DOHH2 (cell line): Measurements from ENCODE around the gene SIPA1.

Source experiments
- H3F3A ChIP-seq: fragments of 200-600 bp; sonication (generic), shearing (Covaris generic); 2 replicates; pipeline ENCODE4 v1.6.0; 2016; ENCODE audit warnings: antibody characterized with exemption, mild to moderate bottlenecking; ENCODE audit not compliant: control insufficient read depth, insufficient read depth
- H3K27ac ChIP-seq: fragments of 200-600 bp; sonication (generic); 2 replicates; pipeline ENCODE4 v1.5.1; 2014; ENCODE audit warnings: low read depth, mild to moderate bottlenecking, low read length, moderate library complexity
- H3K27me3 ChIP-seq: fragments of 200-600 bp; sonication (generic); 2 replicates; pipeline ENCODE4 v1.6.1; 2014; ENCODE audit warnings: mild to moderate bottlenecking, low read length, mixed read lengths; ENCODE audit not compliant: control insufficient read depth
- H3K36me3 ChIP-seq: fragments of 200-600 bp; sonication (generic); 2 replicates; pipeline ENCODE4 v1.6.1; 2014; ENCODE audit warnings: mild to moderate bottlenecking, low read length, moderate library complexity, mixed read lengths; ENCODE audit not compliant: control insufficient read depth
- H3K4me1 ChIP-seq: fragments of 200-600 bp; sonication (generic); 2 replicates; pipeline ENCODE4 v1.6.1; 2014; ENCODE audit warnings: mild to moderate bottlenecking, low read length, mixed read lengths; ENCODE audit not compliant: control insufficient read depth
- H3K4me2 ChIP-seq: fragments of 200-600 bp; sonication (generic); 2 replicates; pipeline ENCODE4 v1.6.0; 2014; ENCODE audit warnings: mild to moderate bottlenecking, low read length, moderate library complexity
- H3K4me3 ChIP-seq: fragments of 200-600 bp; sonication (generic); 2 replicates; pipeline ENCODE4 v1.5.1; 2014; ENCODE audit warnings: mild to moderate bottlenecking, low read length, mixed read lengths
- H3K79me2 ChIP-seq: fragments of 200-600 bp; sonication (generic); 2 replicates; pipeline ENCODE4 v1.6.1; 2014; ENCODE audit warnings: mild to moderate bottlenecking, low read length, mixed read lengths; ENCODE audit not compliant: control insufficient read depth
- H3K9me2 ChIP-seq: fragments of 200-600 bp; sonication (generic); replicated peaks from 2 replicates; pipeline ENCODE4 v1.6.1; 2014; ENCODE audit warnings: mild to moderate bottlenecking, low read length, mixed read lengths; ENCODE audit not compliant: control insufficient read depth
- H3K9me3 ChIP-seq: fragments of 200-600 bp; sonication (generic); 2 replicates; pipeline ENCODE4 v1.6.1; 2014; ENCODE audit warnings: antibody characterized with exemption, low read length, mixed read lengths; ENCODE audit not compliant: control insufficient read depth, insufficient read depth
- H4K20me1 ChIP-seq: fragments of 200-600 bp; sonication (generic); 2 replicates; pipeline ENCODE4 v1.6.0; 2014; ENCODE audit warnings: low read depth, mild to moderate bottlenecking, antibody characterized with exemption, low read length, moderate library complexity; ENCODE audit not compliant: control insufficient read depth, insufficient read depth
- EZH2phosphoT487 ChIP-seq: fragments of 200-600 bp; sonication (generic); IDR thresholded peaks from 2 replicates; pipeline ENCODE4 v1.6.1; 2017; ENCODE audit warnings: borderline replicate concordance, mild to moderate bottlenecking, antibody characterized with exemption, low read length, moderate library complexity, mixed read lengths
- TF ChIP-seq, protein P1 (sequence below): fragments of 200-600 bp; sonication (generic); IDR thresholded peaks from one replicate; pipeline ENCODE4 v1.5.1; 2014; ENCODE audit warnings: antibody characterized with exemption, mild to moderate bottlenecking, low read depth, low read length; ENCODE audit not compliant: poor library complexity, severe bottlenecking

SIPA1 gene

DNA sequence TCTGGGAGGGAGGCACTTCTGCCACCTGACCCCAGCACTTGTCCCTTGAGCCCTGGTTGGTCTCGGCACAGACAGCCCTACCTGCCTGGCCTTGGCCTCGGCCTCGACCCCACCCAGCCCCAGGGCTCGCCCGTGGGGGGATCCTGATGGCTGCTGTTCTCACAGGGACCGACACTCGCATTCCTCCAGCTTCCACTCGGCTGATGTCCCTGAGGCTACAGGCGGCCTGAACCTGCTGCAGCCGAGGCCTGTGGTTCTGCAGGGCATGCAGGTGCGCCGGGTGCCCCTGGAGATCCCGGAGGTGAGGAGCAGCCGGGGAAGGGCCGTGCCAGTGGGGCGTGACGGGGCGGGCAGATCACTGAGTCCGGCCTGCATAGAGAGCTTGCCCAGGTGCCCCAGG, 17.2 kb upstream of the SIPA1 start:
- H3K4me2 ChIP-seq = no peak overlapping the region
- no peaks in the 10 kb centered on the region for H3K9me3 ChIP-seq
- H3K27ac ChIP-seq = no peak overlapping the region
- no peak overlapping the region for H3K4me3 ChIP-seq
- no peaks in the 10 kb centered on the region for H3K27me3 ChIP-seq
- TF ChIP-seq, protein P1, sequence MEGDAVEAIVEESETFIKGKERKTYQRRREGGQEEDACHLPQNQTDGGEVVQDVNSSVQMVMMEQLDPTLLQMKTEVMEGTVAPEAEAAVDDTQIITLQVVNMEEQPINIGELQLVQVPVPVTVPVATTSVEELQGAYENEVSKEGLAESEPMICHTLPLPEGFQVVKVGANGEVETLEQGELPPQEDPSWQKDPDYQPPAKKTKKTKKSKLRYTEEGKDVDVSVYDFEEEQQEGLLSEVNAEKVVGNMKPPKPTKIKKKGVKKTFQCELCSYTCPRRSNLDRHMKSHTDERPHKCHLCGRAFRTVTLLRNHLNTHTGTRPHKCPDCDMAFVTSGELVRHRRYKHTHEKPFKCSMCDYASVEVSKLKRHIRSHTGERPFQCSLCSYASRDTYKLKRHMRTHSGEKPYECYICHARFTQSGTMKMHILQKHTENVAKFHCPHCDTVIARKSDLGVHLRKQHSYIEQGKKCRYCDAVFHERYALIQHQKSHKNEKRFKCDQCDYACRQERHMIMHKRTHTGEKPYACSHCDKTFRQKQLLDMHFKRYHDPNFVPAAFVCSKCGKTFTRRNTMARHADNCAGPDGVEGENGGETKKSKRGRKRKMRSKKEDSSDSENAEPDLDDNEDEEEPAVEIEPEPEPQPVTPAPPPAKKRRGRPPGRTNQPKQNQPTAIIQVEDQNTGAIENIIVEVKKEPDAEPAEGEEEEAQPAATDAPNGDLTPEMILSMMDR = no peak
- TF ChIP-seq EZH2phosphoT487 = no peak
- peaks cover 91% of the 10 kb centered on the region for H3K36me3 ChIP-seq
- peaks cover 14% of the 10 kb centered on the region; the same call in 1 of the 2 replicates for H4K20me1 ChIP-seq
- H3F3A ChIP-seq = no peaks in the 10 kb centered on the region
- H3K79me2 ChIP-seq = peaks cover 38% of the 10 kb centered on the region
- no peaks in the 10 kb centered on the region for H3K9me2 ChIP-seq
- H3K4me1 ChIP-seq = peaks cover 22% of the 10 kb centered on the region

DNA sequence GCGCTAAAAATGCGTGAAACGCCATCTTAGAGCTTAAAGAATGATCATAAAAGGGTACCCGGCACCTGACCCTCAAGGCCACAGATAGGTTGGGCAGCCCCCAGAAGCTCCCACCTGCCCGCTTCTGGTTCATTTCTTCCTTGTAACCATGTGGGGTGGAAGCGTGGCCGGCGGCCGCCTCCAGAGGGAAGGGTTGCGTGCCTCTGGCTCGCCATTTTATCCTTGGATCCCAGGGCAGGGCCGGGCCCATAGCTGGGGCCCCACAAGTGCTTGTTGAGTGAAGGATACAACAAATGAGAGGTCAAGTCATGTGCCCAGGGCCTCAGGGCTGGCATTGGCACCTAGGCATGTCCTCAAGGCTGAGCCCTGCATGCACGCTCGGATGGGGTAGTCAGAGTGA, 16.4 kb upstream of the SIPA1 start:
- Histone ChIP-seq H3K4me2 (no peak overlapping the region), H3K4me3 (no peak overlapping the region), H3K9me3 (no peaks in the 10 kb centered on the region), H3K27me3 (no peaks in the 10 kb centered on the region), H3K27ac (no peak overlapping the region), H3K9me2 (no peaks in the 10 kb centered on the region), H3K4me1 (peaks cover 20% of the 10 kb centered on the region), H3K36me3 (peaks cover 93% of the 10 kb centered on the region), H4K20me1 (peaks cover 10% of the 10 kb centered on the region; the same call in 1 of the 2 replicates), H3K79me2 (peaks cover 30% of the 10 kb centered on the region), H3F3A (no peaks in the 10 kb centered on the region)
- TF ChIP-seq, protein P1 = no peak
- no peak for TF ChIP-seq EZH2phosphoT487

DNA sequence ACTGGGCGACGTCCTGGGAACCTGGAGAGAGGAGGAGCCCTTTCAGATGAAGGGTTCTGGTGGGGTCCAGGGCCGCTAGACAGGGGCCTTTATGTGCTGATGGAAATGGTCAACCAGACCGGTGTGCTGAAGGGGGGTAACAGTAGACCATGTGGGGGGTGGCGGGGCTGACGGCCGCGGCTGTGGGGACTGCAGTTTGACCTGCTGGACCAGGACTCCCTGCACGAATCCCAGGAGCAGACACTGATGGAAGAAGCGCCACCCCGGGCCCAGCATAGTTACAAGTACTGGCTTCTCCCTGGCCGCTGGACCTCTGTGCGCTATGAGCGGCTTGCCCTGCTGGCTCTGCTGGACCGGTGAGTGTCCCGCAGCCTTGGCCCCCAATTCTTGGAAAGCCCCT, 15.9 kb upstream of the SIPA1 start:
- peaks cover 4% of the 10 kb centered on the region; the same call in 1 of the 2 replicates for H4K20me1 ChIP-seq
- no peaks in the 10 kb centered on the region for H3K9me2 ChIP-seq
- H3K27me3 ChIP-seq = no peaks in the 10 kb centered on the region
- H3K4me1 ChIP-seq = peaks cover 15% of the 10 kb centered on the region
- H3K36me3 ChIP-seq = peaks cover 93% of the 10 kb centered on the region
- no peak overlapping the region for H3K4me3 ChIP-seq
- H3K27ac ChIP-seq = no peak overlapping the region
- peaks cover 25% of the 10 kb centered on the region for H3K79me2 ChIP-seq
- H3K9me3 ChIP-seq = no peaks in the 10 kb centered on the region
- no peaks in the 10 kb centered on the region for H3F3A ChIP-seq
- TF ChIP-seq, protein P1 = no peak
- no peak for TF ChIP-seq EZH2phosphoT487
- no peak overlapping the region for H3K4me2 ChIP-seq
